GM18499 (cell line): ENCODE measurements around the gene PTPRB.

ENCODE experiments used
- ATAC-seq: cut with Tn5 transposase; IDR thresholded peaks from one replicate; pipeline ENCODE4 v1.9.1; 2021; ENCODE audit warnings: moderate number of reproducible peaks; ENCODE audit not compliant: insufficient read depth, unreplicated experiment

The PTPRB gene

DNA sequence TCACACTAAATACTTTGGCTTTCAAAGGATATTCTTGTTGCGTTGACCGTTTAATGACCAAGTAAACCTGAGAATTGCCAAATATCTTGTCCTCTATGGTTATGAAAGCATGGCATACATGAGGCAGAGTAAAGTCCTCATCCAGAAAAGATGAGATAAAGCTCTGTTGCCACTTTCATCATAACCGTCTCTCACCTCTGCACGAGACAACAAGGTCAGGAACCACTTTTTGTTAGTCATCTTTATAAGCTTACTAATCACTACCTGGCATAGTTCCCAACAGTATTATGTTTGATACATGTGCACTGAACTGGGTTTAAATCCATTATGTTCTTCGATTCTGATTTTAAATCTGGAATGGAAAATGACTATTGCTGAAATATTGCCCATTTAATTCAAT, 31.3 kb downstream of the PTPRB start:
- ATAC-seq, result no peak

DNA sequence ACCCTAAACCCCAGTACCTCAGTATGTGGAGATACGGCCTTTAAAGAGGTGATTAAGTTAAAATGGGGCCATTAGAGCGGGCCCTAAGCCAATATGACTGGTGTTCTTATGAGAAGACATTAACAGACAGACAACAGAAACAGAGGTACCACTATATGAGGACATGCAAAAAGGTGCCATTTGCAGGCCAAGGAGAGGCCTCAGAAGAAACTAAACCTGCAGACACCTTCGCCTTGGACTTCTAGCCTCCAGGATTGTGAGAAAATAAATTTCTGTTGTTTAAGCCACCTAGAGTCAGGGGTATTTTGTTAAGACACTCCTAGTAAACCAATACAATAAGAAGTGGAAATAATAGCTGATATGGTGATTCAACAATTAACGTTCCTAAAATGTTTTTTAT, 32.6 kb downstream of the PTPRB start:
- ATAC-seq, result no peak

DNA sequence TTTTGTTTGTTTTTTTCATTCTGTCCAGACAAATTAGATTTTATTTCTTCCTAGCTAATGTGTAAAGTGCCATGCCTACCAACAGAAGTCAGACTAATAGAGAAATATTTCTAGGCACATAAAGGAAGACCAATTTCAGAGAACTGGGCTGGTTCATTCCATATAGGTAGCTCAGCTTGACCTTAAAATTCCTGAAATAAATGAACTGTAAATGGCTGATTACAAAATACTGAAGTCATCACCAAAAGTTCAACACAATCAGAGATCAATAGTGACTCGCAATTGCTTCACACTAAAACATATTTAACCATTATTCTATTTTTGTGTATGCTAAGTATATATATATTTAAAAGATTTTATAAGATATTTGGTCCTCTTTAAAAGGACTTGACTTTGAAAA, 34.2 kb downstream of the PTPRB start:
- ATAC-seq, result no peak

DNA sequence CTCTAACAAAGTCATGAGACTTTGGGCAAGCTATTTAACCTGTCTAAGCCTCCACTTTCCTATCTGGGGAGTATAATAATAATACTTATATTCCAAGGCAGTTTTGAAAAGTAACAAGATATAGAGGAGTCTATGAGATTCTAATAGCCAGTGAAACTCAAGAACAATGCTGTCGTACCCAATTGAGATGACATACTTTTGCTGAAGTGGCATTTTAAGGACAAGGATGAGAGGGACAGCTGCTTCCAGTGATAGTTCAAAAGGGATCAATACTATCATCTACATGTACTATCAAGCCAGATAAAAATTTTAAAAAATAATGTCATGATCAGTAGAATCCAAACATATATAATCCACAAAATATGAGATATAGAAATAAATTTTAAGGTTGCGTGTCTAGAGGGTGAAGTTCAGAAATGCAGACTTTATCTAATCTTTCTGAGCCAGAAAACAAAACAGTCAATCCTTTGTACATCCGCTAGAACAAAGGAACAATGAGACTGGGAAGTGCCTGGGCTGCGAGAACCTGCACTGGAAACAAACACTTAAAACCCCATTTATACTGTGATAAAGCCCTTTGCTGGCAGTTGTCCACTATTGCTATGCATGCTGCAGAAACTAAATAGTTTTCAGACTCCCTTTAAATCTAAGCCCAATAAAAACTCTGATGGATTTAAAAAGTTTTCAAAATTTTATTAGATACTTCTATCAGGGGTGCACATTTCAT, 38.6 kb downstream of the PTPRB start:
- ATAC-seq, result no peak

DNA sequence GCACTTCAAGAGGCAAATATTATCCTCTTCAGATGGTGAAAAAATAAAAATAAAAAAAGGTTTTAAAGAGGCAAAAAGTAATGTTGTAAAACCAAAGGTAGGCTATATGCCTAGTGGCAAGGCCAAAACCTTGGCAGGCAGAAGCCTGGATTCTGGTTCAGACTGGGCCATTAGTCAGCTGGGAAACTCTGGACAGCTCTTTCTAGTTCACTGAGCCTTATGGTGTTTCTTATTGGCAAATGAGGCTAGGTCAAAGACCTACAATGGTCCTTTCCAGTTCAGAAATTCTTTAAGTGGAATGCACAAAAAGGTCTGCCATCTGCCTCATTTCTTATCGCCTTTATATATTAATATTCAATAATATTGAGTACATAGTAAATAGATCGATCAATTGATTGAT, 44.6 kb downstream of the PTPRB start:
- ATAC-seq, result no peak

DNA sequence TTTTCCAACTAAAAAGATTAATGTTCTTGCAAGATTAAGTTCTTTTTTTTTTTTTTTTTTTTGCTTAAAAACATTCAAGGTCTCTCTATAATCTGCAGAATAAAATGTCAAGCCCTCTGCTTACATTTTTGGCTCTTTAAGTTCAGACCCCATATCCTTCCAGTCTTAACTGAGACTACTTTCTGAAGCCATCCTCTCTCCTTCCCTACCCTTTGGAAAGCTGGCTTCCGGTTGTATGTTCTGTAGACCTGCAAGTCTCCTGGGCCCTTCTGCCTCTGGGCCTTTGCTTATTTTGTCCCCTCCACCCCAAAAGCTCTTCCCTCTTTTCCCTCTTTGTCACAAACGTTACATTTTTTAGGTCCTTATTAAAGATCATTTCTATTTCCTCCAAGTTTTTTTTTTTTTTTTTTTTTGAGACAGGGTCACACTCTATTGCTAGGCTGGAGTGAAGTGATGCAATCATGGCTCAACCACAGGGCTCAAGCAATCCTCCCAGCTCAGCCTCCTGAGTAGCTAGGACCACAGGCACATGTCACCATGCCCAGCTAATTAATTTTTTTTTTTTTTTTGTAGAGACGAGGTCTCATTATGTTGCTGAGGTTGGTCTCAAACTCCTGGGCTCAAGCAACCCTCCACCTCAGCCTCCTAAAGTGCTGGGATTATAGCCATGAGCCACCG, 46.5 kb downstream of the PTPRB start:
- no peak for ATAC-seq

DNA sequence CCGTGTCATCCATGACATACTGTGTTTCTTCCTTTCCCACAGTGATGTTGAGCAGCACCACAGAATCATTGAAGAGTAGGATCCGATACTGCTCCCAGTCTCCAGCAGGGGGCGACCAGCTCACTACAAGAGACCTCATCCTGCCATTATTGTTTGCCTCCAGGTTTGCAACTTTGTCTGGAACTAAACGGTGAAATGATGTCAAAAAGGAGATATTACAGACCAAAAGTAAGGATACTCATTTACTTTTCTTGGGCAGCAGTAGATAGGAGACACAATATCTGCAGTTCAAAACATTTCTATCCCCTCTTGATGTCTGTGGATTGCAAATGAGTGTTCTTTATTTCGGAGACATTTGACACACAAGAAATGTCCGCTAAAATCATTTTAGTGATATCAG, 47.2 kb downstream of the PTPRB start:
- peak; percentile 54 for ATAC-seq

DNA sequence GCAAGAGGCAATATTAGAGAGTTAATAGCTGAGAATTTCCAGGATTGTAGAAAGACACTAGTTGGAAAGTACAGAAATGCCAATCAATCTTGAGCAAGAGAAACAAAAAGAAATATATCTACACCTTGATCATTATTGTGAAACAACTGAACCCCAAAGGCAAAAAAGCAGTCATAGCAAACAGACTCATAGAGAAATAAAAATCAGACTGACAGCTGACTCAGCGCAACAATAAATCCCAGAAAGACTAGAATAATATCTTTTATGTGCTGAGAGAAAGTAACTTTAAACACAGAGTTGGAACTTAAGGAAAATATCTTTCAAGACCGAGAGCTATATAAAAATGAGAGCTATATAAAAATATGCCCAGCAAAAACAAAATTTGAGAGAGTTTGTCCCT, 52.9 kb downstream of the PTPRB start:
- no peak for ATAC-seq

DNA sequence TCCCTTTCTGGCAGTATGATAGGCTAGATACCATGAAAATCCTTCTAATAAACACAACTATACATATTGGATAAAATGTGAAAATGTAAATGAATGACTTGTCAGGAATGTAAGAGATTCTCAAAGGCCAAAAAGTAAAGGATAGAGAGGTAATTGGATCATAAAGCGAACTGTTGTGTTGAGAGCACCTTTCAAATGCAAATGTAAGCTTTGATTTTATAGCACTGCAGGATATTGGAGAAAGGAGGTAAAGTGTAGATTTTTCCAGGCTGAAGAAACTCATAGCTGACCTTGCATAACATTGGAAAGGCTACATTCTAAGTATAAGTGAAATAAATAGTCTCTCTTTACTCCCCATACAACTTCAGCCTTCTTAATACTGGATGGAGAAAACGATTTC, 54.0 kb downstream of the PTPRB start:
- no peak for ATAC-seq

DNA sequence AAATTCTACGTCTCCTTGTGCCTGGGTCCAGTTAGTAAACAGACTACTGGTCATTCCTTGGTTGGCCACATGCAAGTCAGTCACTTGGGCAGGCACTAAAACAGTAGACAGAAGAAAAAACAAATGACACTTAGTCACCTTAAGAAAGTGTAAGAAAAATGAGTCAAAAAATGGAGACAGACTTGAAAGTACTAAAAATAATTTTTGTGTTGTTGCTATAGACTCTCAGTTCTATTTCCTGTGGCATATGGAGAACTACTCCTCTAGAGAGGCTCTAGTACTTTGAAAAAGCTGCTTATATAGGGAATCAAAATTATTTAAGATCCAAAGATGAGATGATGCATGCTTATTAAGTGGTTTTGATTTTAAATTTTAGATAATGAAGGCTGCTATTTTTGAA, 56.0 kb downstream of the PTPRB start:
- ATAC-seq, result peak; percentile 79

DNA sequence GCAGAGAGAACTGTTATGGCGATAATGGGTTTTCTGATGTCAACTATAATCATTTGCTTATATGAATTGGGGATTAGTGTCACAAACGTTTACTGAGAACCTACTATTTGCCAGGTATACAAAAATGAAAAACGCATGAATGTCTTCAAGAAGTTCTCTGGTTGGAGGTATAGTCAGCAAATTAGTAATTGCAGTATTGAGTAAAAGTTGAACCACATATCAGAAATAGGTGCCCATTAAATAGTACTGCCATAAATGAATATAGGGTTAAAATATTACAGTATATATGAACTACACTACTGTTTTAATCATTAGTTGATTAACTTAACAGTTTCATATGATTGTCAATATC, 60.0 kb downstream of the PTPRB start:
- no peak for ATAC-seq

DNA sequence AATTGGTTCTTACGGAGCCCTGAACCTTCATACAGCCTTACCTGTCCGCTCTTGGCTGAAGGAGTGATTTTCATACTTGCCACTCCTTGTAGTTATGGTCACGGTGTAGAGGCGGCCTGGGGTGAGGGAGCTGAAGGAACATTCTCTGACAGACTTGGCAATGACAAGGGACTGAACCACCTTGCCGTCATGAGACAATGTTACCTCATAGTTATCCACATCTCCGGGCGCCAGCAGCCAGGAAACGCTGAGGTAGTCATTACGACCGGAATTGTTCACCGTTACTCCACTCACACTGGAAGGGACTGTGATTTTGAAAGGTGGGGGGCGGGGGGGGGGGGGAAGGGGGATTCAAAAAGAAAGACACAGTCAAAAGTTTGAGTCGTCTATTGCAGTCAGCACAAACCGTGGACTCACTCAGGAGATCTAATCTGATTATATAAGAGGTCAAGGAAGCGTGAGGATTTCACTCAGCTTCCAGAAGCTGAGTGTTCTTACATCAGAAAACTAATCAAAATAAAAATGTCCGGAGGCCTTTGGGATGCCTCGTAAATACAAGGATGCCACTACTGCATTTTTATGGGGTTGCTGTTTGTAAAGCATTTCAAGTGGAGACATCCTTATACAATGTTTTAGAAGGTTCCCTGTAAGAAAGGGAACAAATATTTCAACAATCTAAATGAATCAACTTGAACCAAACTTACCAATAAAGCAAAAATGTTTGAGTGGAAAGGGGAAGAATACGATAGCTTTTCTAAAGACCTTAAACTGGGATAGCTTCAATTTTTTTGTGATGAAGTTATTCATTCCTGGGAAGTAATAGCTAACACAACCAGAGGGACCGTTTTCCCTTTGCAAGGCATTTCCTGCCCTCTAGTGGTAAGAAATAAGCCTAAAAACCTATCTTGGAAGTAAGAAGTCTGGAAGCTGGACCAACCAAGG, 60.6 kb downstream of the PTPRB start:
- ATAC-seq, result no peak

DNA sequence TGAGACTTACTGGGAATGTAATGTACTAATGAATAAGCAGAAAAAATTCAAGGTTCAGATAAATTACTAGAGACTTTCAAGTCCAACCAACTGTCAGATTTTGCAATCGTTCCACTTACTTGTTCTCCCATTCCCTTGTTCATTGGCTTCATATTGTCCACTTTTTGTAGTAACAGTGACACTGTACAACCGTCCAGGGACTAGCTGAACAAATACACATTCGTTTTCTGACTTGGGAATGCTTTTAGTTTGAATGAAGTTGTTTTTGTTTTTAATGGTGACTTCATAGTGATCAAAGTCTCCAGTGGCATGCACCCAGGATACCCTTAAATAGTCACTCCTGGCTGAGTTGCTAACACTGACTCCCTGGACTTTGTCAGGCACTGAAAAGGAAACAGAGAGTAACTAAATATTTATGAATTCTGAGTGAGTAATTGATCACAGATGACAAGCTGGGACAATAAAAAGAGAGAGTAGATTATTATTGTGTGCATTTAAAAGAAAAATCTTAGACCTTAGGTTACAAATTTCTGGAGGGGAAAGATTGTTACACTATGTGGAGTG, 65.4 kb downstream of the PTPRB start:
- ATAC-seq, result no peak

DNA sequence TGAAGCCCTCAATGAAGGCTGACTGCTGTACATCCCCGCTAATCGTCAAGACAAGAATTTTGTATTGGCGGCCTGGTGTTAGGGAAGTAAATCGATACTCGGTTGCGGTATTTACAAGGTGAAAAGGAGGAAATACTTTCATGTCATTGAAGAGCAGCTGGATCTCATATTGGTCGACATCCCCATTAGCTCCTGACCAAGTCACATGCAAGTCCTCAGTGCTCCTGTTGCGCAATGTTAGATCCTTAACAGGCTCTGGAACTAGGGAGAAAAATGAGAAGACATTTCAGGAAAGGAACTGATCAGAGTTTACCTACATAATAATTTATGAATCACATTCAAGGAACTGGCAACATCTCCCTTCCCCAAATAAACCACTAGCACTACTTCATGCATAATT, 66.2 kb downstream of the PTPRB start:
- no peak for ATAC-seq

DNA sequence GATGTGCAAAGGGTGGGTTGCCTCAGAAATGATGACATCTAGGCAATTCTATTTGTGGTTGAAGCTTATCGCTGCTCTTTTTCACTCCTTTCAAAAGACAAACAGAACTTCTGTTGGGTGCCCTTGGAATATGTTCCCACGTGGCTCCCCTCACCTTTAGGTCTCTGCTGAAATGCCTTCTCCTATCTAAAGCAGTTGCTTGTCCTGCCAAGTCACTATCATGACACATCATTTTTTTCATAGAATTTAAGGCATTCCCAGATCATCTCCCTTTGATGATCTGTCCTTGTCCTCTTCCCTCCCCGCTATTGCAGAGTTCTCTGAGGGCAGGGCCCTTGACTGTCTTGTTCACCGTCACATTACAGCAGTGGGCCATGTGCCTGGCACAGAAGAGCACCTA, 75.7 kb downstream of the PTPRB start:
- ATAC-seq, result no peak

DNA sequence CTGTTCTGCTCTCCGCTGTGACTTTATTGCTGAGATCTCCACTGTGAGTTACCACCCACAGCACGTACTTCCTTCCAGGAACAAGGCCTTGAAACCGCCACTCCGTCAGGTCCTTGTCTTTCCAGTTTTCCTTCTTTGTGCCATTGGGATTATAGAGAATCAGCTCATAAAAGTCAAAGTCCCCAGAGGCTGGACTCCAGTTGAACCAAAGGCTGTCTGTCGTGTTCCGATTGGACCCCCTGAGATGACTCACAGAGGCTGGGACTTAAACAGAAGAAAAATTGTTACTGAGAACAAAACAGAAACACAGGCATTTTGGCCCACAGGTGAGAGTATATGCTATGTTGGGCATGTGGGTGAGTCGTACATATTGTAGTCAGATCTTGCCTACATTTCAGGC, 76.6 kb downstream of the PTPRB start:
- ATAC-seq, result no peak

DNA sequence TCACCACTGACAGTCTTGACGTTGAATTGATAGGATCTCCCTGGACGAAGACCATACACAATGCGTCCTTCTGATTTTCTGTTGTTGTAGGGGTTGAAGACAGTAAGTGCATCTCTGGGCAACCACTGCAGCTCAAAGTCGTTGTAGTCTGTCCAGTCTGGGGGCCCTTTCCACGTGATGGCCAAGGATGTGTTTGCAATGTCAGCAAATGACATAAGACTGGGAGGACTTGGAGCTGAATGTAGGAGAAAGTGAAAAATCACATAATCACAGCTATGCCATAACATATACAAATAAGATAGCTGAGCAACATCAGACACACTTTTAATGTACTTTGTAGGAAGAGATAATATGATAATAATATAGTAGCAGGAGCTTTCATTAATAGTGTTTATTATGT, 77.8 kb downstream of the PTPRB start:
- ATAC-seq, result no peak

DNA sequence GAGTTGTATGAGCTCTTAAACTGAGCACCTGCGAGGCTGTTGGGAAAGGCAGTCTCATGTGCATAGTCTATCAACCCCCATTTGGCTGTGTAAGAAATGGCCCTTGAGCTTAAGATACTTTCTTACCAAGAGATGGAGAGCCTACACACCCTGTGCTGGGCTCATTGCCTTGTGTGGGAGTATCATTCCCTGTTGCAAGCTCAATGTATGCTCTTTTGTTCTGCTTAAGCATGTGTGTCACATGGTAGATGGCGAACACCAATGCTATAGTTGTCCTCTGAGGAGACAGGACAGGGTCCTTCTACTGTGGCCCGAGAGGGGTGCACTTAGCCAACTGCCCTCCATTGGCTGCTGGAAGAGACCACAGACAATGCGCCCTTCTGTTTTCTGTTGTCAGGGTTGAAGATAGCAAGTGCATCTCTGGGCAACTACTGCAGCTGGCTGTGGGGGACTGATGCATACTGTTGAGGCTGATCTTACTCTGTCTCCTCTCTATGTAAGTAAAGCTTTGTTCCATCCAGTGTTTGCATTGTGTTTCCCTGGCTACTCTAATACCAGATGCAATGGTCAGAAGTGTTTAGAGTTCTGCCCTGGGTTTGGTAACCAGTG, 79.5 kb downstream of the PTPRB start:
- no peak for ATAC-seq

DNA sequence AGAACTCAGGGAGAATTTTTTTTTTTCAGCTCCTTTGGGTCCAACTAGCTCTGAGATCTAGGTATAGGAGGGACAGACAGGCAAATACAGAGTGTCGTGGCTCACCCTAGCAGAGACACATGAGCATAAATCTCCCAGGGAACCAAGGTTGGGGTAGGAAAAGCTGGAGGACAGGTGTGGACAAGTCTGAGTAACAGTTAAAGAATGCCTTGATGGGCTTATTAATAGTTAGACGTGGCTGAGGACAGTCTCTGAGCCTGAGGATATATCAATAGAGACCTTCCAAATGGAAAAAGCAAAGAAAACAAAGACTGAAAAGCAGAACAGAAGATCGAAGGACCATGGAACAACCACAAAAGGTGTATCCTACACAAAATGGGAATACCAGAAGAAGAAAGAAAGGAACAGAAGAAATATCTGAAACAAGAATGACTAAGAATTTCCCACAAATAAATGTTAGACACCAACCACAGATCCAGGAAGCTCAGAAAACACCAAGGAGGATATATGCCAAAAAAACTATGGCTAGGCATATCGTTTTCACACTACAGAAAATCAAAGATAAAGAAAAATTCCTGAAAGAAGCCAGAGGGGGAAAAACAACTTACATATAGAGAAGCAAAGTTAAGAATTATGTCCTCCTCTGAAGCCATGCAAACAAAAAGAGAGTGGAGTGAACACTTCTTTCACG, 80.9 kb downstream of the PTPRB start:
- ATAC-seq, result no peak

DNA sequence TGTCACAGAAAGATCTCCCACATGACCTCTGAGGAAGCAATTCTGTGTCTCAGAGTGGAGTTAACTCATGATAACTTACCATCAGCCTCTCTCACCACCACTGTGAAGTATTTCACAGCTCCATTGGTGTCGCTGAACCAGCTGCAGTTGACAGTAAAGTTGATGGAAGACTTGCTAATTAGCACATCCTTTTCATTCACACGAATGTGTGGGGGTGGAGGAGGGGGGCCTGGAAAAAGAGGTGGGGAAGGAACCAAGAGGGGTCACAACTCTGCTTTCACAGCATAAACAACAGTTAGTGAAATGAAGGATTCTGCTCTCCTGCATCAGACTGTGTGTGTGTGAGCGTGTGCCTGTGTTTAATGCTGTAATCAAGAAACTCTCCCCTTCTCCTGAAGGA, 82.1 kb downstream of the PTPRB start:
- no peak for ATAC-seq
